HUES64 (cell line): ENCODE measurements around the gene PDE4B.

ENCODE experiments used
- H3K27ac ChIP-seq: 2 replicates; pipeline ENCODE4 v1.7.0; 2013; ENCODE audit warnings: low read depth, low read length, inconsistent platforms
- H3K27me3 ChIP-seq: 2 replicates; pipeline ENCODE4 v1.6.1; 2013; ENCODE audit warnings: mild to moderate bottlenecking, low read length; ENCODE audit not compliant: insufficient read depth
- H3K36me3 ChIP-seq: 2 replicates; pipeline ENCODE4 v1.6.1; 2013; ENCODE audit warnings: mild to moderate bottlenecking, low read length; ENCODE audit not compliant: insufficient read depth
- H3K4me1 ChIP-seq: 2 replicates; pipeline ENCODE4 v1.6.1; 2013; ENCODE audit warnings: mild to moderate bottlenecking, low read length, moderate library complexity; ENCODE audit not compliant: insufficient read depth
- H3K4me3 ChIP-seq: 2 replicates; pipeline ENCODE4 v1.5.1; 2013; ENCODE audit warnings: mild to moderate bottlenecking, low read length, moderate library complexity
- H3K9ac ChIP-seq: 2 replicates; pipeline ENCODE4 v1.6.1; 2013; ENCODE audit warnings: mild to moderate bottlenecking, low read depth, low read length
- H3K9me3 ChIP-seq: 2 replicates; pipeline ENCODE4 v1.6.1; 2013; ENCODE audit warnings: low read depth, low read length; ENCODE audit not compliant: insufficient read depth
- WGBS: fragments of 150-250, 120-280 bp; methylation state at CpG from one replicate; pipeline ENCODE4 v1.1.7; 2013; ENCODE audit warnings: missing lambda C conversion rate; 5-methylcytosine and 5-hydroxymethylcytosine counted together

Gene PDE4B

DNA sequence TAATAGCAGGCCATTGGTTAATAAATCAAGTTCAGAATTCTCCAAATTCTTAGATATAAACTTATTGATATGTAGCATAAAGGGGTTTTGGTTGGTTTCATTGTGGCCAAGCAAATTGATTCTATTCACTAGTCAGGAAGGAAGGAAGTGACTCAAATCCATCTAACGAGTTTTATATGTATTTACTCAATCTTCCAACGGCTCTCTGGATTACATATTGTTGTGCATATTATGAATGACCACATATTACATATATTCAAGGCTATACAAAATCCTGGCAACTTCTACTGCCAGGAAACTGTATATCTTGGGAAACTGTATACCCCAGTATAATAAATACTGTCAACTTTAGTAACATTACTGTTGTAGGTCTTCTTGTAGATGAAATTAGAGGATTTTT is 20.1 kb upstream of the PDE4B start:
- H3K27me3 ChIP-seq = no peaks in the 10 kb centered on the region
- H3K9me3 ChIP-seq = no peaks in the 10 kb centered on the region
- H3K9ac ChIP-seq = no peak overlapping the region
- H3K4me3 ChIP-seq = no peak overlapping the region
- no peaks in the 10 kb centered on the region for H3K36me3 ChIP-seq
- WGBS = no CpG with 5 or more reads among the region's 2 CpGs
- no peaks in the 10 kb centered on the region for H3K4me1 ChIP-seq
- no peak overlapping the region for H3K27ac ChIP-seq

- no peaks in the 10 kb centered on the region for H3K9me3 ChIP-seq
- H3K36me3 ChIP-seq = no peaks in the 10 kb centered on the region
- no peaks in the 10 kb centered on the region for H3K27me3 ChIP-seq
- H3K27ac ChIP-seq = no peak overlapping the region
- no peak overlapping the region for H3K4me3 ChIP-seq
- H3K9ac ChIP-seq = no peak overlapping the region
- no peaks in the 10 kb centered on the region for H3K4me1 ChIP-seq
- WGBS = 87% methylated on average over 3 of the region's 4 CpGs
These were observed 19.1 kb upstream of the PDE4B start for GRCh38 chr1:65773391-65774123.

DNA sequence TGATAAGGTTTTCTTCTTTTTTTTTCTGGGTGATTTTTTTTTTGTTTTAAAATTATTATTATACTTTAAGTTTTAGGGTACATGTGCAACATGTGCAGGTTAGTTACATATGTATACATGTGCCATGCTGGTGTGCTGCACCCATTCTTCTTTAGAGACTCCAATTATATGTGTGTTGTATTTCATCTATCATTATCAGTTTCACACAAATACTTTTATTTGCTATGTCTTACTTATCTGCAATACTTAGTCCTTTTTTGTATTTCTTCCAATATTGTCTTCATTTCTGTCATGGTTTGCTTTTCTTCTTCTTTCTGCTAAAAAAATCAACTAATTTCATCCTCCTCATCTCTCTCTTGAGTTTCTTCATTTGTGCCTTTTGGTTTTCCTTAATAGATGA is 3.9 kb upstream of the PDE4B start:
- H3K4me3 ChIP-seq = no peak overlapping the region

DNA sequence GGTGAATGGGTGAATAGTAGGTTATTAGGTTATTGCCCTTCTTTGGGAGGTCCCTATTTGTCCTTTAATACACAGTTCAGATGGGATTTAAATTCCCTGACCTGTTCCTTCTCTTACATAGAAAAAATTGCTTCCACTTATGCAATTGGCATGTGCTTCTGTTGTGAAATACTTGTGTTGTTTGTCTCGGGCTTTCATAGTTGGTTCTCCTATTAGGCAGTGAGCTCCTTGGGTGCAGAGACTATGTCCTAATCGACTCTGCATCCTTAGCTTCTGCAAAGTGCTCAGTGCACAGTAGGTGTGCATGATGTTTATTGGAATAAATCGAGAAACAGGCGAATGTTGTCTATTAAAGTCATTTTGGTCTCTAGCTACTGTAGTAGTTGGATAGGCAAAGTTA is 1.3 kb upstream of the PDE4B start:
- Histone ChIP-seq H3K36me3 (no peaks in the 10 kb centered on the region), H3K27me3 (peaks cover 73% of the 10 kb centered on the region), H3K4me1 (no peaks in the 10 kb centered on the region; the same call in 1 of the 2 replicates), H3K9ac (no peak overlapping the region), H3K27ac (no peak overlapping the region), H3K4me3 (no peak overlapping the region), H3K9me3 (peaks cover 3% of the 10 kb centered on the region; the same call in 1 of the 2 replicates)
- 88% methylated on average over 4 of the region's 4 CpGs for WGBS

More for the DNA sequence above, 3.9 kb upstream of the PDE4B start:
- H3K4me1 ChIP-seq = no peaks in the 10 kb centered on the region; the same call in 1 of the 2 replicates
- no peaks in the 10 kb centered on the region for H3K36me3 ChIP-seq
- peaks cover 3% of the 10 kb centered on the region; the same call in 1 of the 2 replicates for H3K9me3 ChIP-seq
- no peak overlapping the region for H3K9ac ChIP-seq
- no peak overlapping the region for H3K27ac ChIP-seq
- peaks cover 47% of the 10 kb centered on the region for H3K27me3 ChIP-seq

- Histone ChIP-seq H3K27ac (no peak overlapping the region), H3K4me1 (no peaks in the 10 kb centered on the region; the same call in 1 of the 2 replicates), H3K4me3 (peak overlapping the region; percentile 71), H3K27me3 (peaks cover 73% of the 10 kb centered on the region), H3K36me3 (no peaks in the 10 kb centered on the region), H3K9me3 (peaks cover 3% of the 10 kb centered on the region; the same call in 1 of the 2 replicates), H3K9ac (no peak overlapping the region)
- WGBS = 8% methylated on average over 35 of the region's 35 CpGs
These were observed 660 bp upstream of the PDE4B start for GRCh38 chr1:65791801-65792668.

DNA sequence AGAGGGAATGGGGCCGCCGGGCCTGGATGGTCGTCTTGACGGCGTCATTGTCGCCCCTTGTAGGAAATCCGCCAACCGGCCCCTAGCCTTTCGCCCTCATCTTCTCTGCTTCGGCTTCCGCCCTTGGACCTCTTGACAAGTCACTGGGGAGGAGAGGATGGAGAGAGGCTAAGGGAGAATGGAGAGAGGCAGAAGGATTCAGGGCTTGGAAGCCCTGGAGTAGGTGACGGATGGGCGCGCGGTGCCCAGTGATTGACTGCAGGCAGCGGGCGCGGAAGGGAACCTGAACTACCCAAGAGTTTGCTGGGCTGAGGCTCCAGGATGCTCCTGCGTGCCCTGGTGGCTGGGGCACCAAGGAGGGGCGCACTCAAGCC is 651 bp downstream of the PDE4B start:
- Histone ChIP-seq H3K27me3 (peaks cover 73% of the 10 kb centered on the region), H3K4me3 (peak overlapping the region; percentile 71), H3K36me3 (no peaks in the 10 kb centered on the region), H3K27ac (no peak overlapping the region), H3K9ac (peak overlapping the region; percentile 31; the same call in 1 of the 2 replicates), H3K9me3 (peaks cover 2% of the 10 kb centered on the region; the same call in 1 of the 2 replicates), H3K4me1 (no peaks in the 10 kb centered on the region; the same call in 1 of the 2 replicates)
- WGBS = 7% methylated on average over 20 of the region's 20 CpGs

- peaks cover 60% of the 10 kb centered on the region for H3K27me3 ChIP-seq
- H3K27ac ChIP-seq = no peak overlapping the region
- no peak overlapping the region for H3K9ac ChIP-seq
- no peaks in the 10 kb centered on the region; the same call in 1 of the 2 replicates for H3K4me1 ChIP-seq
- 92% methylated on average over 2 of the region's 2 CpGs for WGBS
- no peaks in the 10 kb centered on the region for H3K9me3 ChIP-seq
- no peak overlapping the region for H3K4me3 ChIP-seq
- no peaks in the 10 kb centered on the region for H3K36me3 ChIP-seq
These were observed 2.6 kb downstream of the PDE4B start for GRCh38 chr1:65795311-65795710.

- no peak overlapping the region for H3K9ac ChIP-seq
- no peaks in the 10 kb centered on the region for H3K4me1 ChIP-seq
- no peaks in the 10 kb centered on the region for H3K36me3 ChIP-seq
- no peak overlapping the region for H3K27ac ChIP-seq
- no peaks in the 10 kb centered on the region for H3K9me3 ChIP-seq
- peaks cover 18% of the 10 kb centered on the region for H3K27me3 ChIP-seq
- H3K4me3 ChIP-seq = no peak overlapping the region
- WGBS = 82% methylated on average over 1 of the region's 1 CpG
These were observed 6.9 kb downstream of the PDE4B start for GRCh38 chr1:65799601-65800000.

GRCh38 chr1:65804584-65804983 is 11.9 kb downstream of the PDE4B start:
- no peaks in the 10 kb centered on the region for H3K9me3 ChIP-seq
- H3K4me1 ChIP-seq = no peaks in the 10 kb centered on the region
- no peak overlapping the region for H3K4me3 ChIP-seq
- no peak overlapping the region for H3K9ac ChIP-seq
- 90% methylated on average over 1 of the region's 1 CpG for WGBS
- H3K36me3 ChIP-seq = no peaks in the 10 kb centered on the region
- no peak overlapping the region for H3K27ac ChIP-seq
- H3K27me3 ChIP-seq = no peaks in the 10 kb centered on the region

DNA sequence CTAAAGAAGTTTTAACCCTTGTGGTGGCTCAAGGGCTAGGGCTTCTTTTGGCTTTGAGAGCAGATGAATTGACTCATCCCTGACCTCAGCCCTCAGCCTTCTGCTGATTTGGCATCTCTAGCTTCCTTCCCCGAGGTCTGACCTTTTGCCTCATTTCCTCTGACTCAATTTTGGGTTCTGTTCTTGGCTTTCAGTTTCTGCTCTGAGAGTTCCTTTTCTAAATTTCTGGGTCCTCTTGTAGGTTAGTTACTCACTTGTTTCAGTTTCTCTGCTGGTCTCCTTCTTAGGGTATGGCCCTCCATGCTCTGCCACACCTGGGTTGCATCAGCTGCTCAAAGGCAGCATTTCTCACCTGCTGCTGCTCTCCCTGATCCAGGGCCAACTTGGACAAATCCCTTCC is 19.4 kb downstream of the PDE4B start:
- H3K36me3 ChIP-seq = no peaks in the 10 kb centered on the region
- no peak overlapping the region for H3K4me3 ChIP-seq
- H3K4me1 ChIP-seq = peaks cover 9% of the 10 kb centered on the region; the same call in 1 of the 2 replicates
- 52% methylated on average over 1 of the region's 1 CpG for WGBS
- H3K9me3 ChIP-seq = no peaks in the 10 kb centered on the region
- no peak overlapping the region; the same call in 1 of the 2 replicates for H3K27ac ChIP-seq
- H3K27me3 ChIP-seq = no peaks in the 10 kb centered on the region
- no peak overlapping the region for H3K9ac ChIP-seq

DNA sequence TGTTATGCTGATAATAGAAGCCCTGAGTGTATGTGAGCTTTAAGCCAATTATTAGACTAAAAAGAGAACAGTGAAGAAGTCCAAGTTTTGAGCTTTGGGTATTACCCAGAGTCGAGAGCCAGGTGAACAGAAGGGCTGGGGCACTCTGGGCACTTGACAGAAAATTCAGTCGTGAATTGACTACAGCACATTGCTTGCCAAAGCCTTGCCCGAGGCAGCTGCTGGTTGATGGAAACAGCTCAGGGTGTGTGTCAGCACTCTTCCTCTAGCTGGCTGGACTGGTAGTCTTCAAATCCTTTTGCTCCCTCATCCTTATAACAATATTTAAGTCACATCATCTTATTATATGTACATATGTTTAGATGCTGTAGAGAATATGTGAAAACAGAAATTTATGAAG is 21.3 kb downstream of the PDE4B start:
- H3K9me3 ChIP-seq = no peaks in the 10 kb centered on the region
- no peaks in the 10 kb centered on the region for H3K36me3 ChIP-seq
- no peak overlapping the region for H3K27ac ChIP-seq
- peaks cover 9% of the 10 kb centered on the region; the same call in 1 of the 2 replicates for H3K4me1 ChIP-seq
- 85% methylated on average over 3 of the region's 3 CpGs for WGBS
- no peak overlapping the region for H3K4me3 ChIP-seq
- no peaks in the 10 kb centered on the region for H3K27me3 ChIP-seq
- H3K9ac ChIP-seq = no peak overlapping the region
